Embryonic facial prominence (tissue), 1 donor: ENCODE measurements around the gene MGMT.

Source experiments
- DNase-seq: peaks from one replicate; pipeline ENCODE4 v3.0.0-alpha.2; 2016; ENCODE audit errors: extremely low spot score

MGMT gene

GRCh38 chr10:129728246-129728820 is 261.3 kb downstream of the MGMT start:
- no peak for DNase-seq

DNA sequence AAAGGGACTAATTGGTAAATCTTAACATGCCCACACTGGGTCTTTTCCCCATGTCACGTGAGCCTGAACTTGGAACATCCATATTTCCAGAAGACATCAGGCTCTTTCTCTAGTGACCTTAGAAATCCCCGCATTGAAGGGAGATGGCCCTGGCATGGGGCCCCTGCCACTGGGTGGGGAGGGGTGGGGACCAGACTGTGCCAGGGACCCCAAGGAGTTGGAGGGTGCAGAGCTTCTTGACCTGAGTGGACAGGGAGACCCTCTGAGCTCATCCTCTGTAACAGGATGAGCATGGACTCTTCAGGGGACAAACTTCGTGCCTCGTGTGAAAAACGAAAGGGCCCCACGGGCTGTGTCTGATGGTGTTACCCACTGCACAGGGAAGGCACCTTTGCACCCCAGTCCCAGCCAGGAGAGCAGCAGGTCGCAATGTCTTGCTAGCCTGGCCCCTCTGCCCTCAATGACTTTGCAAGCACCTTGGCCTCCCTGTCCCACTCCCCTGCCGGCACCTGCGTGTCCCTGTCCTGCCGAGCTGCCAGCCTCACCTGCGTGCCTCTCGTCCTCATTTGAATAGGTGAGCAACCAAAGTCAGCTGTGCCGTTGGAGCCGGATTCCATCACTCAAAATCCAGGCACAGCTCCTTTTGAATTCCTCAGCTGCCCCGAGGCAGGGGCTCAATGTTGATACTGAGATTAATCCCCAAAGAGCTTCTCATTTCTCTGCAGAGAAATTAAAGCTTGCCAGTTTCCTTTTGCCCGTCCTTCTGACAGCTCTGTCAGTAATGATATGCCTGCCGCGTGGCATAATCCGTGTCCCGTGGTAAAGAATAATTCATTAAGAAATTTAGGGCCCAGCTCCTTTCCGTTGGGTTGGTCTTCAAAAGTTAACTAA is 262.1 kb downstream of the MGMT start:
- no peak for DNase-seq

DNA sequence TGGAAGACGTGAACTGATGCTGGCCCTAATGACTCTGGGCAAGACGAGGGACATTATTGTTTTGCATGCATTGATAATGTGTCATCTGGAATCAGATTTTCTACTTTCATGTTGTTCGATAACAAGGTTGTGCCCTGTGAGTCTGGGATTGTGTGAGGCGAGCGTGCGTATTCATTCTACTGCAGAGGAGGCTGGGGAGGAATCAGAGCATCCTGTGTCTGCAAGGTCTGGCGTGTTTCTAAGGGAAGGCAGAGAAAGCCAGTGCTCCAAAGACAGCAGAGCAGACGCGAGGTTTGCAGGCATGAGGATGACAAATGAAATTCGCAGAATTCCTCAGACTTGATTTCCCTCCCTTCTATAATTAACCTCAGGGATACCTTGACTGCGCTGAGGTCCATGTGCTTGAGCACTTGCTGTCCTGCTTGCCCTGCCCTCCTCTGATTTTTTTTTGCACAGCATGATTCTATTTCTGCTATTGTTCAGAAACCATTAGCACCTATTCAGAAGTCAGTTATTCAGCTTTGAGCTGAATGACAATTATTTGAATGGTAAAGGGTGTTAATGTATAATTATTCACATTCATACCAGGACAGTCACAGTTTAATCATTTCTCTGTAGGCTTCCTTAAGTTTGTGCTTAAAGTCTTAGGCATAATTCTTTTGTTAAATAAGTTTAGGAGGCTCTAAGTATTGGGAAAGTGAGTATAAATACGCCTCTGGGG is 263.4 kb downstream of the MGMT start:
- DNase-seq: no peak

DNA sequence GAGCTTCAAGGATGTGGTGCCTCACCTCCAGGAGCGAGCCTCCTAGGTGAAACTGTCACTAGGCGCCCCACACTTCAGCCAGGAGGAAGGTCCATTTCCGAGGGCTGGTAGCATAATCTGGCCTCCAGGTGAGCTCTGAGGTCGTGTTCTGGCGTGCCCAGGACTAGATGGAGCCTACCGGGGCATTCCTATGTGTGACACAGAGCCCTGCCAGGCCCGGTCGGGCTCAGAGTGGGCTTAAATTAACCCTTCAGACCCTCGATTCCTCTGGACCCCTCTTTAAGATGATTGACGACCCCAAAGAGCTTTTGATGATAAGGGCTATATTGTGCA is 263.9 kb downstream of the MGMT start:
- no peak for DNase-seq

GRCh38 chr10:129740532-129741279 is 273.7 kb downstream of the MGMT start:
- DNase-seq: no peak

DNA sequence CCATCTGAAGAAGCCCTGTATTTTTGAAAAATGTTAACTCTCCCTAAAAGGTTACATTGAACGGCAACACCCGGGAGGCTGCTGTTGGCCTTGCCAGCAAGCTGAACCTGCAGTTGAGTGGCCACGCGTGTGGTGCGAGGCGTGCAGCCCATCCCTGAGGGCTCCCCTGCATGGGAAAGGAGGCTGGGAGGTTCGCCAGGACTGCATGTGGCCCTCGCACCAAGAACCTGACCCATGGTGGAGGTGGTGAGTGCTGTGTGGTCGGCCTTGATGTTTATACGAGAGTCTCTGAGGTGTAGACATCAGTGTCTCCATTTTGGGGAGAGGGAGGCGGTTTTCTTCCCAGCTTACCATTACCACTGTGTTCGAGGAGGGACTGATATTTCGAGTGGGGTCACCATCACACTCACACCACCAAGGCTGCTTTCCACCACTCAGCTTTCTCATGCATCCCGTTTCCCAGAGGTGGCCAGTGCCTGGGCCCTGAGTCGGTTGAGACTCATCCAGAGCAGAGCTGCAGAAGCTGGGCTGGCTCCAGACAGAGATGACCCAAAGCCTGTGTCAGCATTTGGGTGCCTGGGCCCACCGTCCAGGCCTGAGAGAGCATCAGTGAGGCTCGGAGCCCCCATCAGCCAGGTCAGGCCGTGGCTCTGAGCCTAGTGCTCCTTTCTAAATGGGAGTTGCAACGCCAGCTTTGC is 274.4 kb downstream of the MGMT start:
- no peak for DNase-seq

GRCh38 chr10:129741978-129742741 is 275.1 kb downstream of the MGMT start:
- no peak for DNase-seq

GRCh38 chr10:129742742-129743550 is 275.9 kb downstream of the MGMT start:
- DNase-seq: no peak

- no peak for DNase-seq
Measured at GRCh38 chr10:129743738-129744133, 276.7 kb downstream of the MGMT start.

DNA sequence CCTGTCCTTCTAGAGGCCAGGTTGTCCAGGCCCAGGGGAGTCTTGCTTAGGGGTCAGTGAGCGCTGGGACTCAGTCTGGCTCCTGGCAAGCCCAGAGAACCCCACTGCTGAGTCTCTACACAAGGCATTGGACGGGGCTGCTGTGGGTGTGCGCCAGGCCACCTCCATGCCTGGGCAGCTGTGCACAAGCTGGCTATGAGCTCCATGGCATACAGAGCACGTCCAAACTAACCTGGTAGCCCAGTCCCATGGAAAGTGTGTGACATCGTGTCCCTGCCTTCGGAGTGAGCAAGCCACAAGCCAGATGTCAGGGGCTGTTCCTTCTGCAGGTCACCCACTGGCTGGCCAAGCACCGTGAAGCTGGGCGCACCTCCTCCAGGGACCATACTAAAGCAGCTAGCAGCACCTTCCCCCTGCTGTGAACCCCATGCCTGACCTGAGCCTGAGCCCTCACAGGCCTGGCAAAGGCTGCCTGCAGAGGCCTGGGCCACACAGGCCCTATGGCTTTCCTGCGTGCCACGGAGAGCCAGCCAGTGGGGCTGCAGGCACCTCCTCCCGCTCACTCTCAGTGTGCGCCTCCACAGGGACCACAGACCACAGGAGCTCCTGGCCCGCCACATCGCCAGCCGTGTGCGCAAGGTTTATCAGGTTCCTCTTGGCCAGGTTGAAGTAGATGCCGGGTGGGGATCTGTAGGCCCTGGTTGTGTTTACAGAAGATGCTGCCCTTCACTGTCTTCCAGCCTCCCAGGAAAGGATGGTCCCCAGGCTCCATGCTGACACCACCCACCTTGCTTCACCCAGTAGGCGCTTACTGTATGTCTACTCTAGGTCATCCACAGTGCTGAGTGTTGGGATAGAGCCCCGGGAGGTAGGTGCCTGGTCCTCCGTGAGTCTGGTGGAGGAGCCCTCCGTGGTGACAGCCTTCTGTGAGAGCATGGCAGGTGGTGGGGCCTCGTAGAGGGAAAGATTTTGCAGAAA is 277.4 kb downstream of the MGMT start:
- no peak for DNase-seq

GRCh38 chr10:129745186-129745750 is 278.2 kb downstream of the MGMT start:
- no peak for DNase-seq

DNA sequence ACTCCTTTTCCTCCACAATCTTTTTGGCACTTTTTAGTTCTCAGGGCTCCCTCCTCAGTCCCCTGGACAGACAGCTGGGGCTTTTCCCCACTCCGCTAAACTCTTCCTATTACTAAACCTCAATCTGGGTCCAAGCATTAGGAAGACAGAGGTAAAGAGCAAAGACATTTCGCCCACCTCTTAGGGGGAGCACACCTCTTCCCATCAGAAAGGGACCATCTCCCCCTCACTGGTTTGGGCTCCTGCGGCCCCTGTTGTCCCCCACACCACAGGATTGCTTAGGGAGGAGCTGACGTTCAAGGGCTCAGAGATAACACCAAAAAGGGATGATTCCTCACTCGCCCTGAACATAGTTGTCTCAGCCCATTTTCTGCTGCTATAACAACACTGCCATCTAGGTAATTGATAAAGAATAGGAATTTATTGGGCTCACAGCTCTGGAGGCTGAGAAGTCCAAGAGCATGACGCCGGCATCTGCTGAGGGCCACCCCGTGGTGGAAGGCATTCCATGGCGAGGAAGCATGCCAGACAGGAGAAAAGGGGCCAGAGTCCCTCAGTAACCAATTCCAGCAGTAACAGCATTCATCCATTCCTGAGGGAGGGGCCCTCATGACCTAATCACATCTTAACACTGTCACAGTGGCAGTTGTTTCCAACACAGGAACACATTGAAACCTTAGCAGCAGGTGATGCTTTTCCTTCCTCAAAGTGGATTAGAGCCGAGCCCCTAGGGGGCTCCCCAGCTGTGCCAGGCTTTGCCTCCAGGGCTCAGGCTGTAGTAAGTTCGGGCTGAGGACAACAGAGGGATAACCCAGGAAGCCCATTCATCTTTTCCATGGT is 287.4 kb downstream of the MGMT start:
- DNase-seq: no peak

- DNase-seq: no peak
Measured at GRCh38 chr10:129755158-129755591, 288.1 kb downstream of the MGMT start.

GRCh38 chr10:129755621-129756020 is 288.6 kb downstream of the MGMT start:
- DNase-seq: no peak

- peak; percentile 34 for DNase-seq
Measured at GRCh38 chr10:129756912-129757901, 290.2 kb downstream of the MGMT start.
